BLaER1 treated with 17β-estradiol and CSF1 and Interleukin-3, amounts not matched to agents 10 nM and 100 nM (cell line): ENCODE data around the gene SEPTIN2.

Experiments
- H3K27ac ChIP-seq, 11 experiments: shearing (Covaris generic); formaldehyde crosslinking; 2 replicates each; pipeline ENCODE4 v1.8.1; 2022
- H3K27me3 ChIP-seq, 11 experiments: shearing (Covaris generic); formaldehyde crosslinking; 2 replicates each; pipeline ENCODE4 v1.8.1; 2022
- H3K36me3 ChIP-seq, 11 experiments: shearing (Covaris generic); formaldehyde crosslinking; 2 replicates each; pipeline ENCODE4 v1.8.1; 2022
- H3K4me1 ChIP-seq, 10 experiments: shearing (Covaris generic); formaldehyde crosslinking; 2 replicates each; pipeline ENCODE4 v1.8.1; 2022
- H3K4me2 ChIP-seq, 11 experiments: shearing (Covaris generic); formaldehyde crosslinking; 2 replicates each; pipeline ENCODE4 v1.8.1; 2022
- H3K4me3 ChIP-seq, 10 experiments: shearing (Covaris generic); formaldehyde crosslinking; 2 replicates each; pipeline ENCODE4 v1.8.1; 2022
- H3K9ac ChIP-seq, 11 experiments: shearing (Covaris generic); formaldehyde crosslinking; 2 replicates each; pipeline ENCODE4 v1.8.1; 2022
- H3K9me3 ChIP-seq, 11 experiments: shearing (Covaris generic); formaldehyde crosslinking; replicated peaks in 1 of 11; 2 replicates each; pipeline ENCODE4 v1.8.1; 2022
- H4K20me1 ChIP-seq, 11 experiments: shearing (Covaris generic); formaldehyde crosslinking; 2 replicates each; pipeline ENCODE4 v1.8.1; 2022
- Cebpa-rat ChIP-seq, 11 experiments: shearing (Covaris generic); IDR thresholded peaks; 2 replicates each; pipeline ENCODE4 v1.8.1; 2022

SEPTIN2 gene

GRCh38 chr2:241399941-241400922, 84.5 kb downstream of the SEPTIN2 start:
- no peak overlapping the region for H3K4me2 ChIP-seq
- no peak overlapping the region for H3K27ac ChIP-seq
- no peaks in the 10 kb centered on the region for H3K9me3 ChIP-seq
- H3K27me3 ChIP-seq = no peaks in the 10 kb centered on the region
- TF ChIP-seq Cebpa-rat (IDR thresholded peaks at IDR 0.05) = no peak
- H4K20me1 ChIP-seq = peaks cover 0 to 25% (median 12%) of the 10 kb centered on the region in 11 experiments; a peak in 11 of 22 replicates
- no peak overlapping the region for H3K9ac ChIP-seq
- no peaks in the 10 kb centered on the region for H3K4me1 ChIP-seq
- H3K36me3 ChIP-seq = peaks cover 4 to 30% (median 13%) of the 10 kb centered on the region in 11 experiments; a peak in 18 of 22 replicates
- H3K4me3 ChIP-seq = no peak overlapping the region
